ENCODE results near the gene ZNHIT1.
"Not testable (repeated sequence)": the region's sequence is repeated elsewhere in the genome, so short reads cannot be mapped to it uniquely, and the experiment has no call there.

The ZNHIT1 gene

DNA sequence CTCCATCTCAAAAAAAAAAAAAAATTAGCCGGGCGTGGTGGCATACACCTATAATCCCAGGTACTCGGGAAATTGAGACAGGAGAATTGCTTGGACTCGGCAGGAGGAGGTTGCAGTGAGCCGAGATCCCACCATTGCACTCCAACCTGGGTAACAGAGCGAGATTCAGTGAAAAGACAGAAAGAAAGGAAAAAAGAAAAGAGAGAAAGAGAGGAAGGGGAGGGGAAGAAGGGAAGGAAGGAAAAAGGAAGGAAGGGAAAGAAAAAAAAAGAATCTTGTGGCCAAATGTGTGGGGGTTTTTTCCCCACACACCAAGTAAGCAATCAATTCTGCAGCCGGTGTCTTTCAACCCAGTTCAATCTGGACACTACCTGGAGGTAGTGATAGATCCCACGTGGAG lies 28.9 kb upstream of the ZNHIT1 start:
- no peak for DNase-seq

DNA sequence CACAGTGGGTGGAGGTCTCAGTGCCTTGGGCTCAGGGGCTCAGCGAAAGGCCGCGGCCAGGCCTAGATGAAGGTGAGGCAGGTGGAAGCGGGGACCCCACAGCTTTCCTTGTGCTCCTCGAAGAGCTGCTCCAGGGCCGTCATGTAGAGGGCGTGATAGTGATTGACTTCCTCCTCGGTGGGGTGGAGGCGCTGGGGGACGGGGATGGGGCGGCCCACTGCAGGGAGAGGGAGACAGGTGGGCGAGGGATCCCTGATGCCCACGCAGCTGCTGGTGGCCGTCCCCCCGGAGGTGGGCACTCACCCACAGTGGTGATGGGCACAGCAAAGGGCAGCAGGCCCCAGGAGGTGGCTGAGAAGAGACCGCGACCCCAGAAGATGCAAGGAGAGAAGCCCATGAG lies 22.1 kb upstream of the ZNHIT1 start:
- no peak for DNase-seq

- DNase-seq = no peak
Measured at GRCh38 chr7:101197991-101198390, 20.0 kb upstream of the ZNHIT1 start.

DNA sequence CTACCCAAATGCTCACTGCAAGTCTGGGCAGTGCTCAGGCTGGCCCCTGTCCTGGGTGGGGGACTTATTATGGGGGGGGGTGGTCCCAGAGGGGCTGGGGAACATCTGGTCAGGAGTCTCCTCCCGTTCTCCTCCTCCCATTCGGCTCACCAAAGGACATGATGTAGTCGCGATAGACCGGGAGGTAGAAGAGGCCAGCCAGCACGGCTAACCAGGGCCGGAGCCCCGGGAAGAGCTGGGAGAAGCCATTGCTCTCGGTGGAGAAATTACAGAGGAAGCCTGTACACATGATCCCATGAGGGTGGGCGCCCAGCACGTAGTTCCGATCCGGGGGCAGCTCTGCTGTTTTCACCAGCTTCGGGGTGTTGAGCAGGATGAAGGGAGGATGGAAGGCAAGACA lies 19.5 kb upstream of the ZNHIT1 start:
- no peak for DNase-seq

DNA sequence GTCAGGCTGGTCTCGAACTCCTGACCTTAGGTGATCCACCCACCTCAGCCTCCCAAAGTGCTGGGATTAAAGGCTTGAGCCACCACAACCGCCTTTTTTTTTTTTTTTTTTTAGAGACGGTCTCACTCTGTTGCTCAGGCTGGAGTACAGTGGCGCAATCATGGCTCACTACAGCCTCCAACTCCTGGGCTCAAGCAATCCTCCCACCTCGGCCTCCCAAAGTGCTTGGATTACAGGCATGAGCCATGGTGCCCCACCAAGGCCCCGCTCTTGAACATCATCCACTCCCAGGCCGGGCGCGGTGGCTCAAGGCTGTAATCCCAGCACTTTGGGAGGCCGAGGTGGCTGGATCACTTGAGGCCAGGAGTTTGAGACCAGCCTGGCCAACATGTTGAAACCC lies 18.4 kb upstream of the ZNHIT1 start:
- DNase-seq = not testable (repeated sequence)

GRCh38 chr7:101200504-101200861 lies 17.5 kb upstream of the ZNHIT1 start:
- DNase-seq = no peak

- no peak for DNase-seq
Measured at GRCh38 chr7:101200862-101201599, 16.9 kb upstream of the ZNHIT1 start, which contains the start of gene MOGAT3. Gene MOGAT3, minus strand, starts transcription at chr7:101201036. Its CDS starts 182 bp downstream, at chr7:101200854.

DNA sequence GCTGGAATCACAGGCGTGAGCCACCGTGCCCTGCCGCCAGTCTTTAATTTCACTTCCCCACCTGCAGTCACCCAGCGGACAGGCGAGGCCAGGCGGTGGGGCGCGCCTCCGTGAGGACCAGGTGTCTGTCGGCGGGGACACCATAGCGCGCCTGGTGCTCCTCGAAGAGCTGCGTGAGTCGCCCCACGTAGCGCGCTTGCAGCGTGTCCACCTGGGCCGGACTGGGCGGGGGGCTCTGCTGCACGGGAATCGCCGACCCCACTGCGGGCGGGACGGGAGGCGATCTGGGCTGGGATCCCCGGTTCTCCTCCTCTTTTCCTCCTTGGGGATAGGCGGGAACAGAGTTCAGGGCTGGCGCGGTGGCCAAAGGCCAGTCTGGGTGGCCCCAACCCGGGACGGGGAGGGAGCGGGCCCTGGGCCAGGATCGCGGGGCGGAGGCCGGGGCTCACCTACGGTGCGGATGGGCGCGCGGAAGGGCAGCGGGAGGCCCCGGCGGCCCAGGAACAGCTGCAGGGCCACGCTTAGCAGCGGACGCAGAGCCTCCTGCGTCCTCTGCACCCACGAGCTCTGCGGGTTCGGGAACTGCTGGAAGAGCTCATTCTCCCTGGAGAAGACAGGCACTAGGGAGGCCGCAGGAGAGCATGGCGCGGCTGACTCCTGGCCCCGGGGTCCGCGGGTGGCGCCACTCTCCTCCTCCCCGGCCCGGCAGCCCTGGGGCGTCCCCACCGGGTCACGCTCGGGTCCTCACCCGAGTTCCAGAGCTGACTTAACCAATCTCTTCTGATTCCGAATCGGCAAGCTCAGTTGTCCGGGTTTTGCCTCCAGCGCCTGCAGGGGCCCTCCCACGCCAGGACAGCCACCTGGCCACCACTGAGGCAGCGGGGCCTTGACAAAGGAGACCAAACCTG lies 16.0 kb upstream of the ZNHIT1 start:
- no peak for DNase-seq

DNA sequence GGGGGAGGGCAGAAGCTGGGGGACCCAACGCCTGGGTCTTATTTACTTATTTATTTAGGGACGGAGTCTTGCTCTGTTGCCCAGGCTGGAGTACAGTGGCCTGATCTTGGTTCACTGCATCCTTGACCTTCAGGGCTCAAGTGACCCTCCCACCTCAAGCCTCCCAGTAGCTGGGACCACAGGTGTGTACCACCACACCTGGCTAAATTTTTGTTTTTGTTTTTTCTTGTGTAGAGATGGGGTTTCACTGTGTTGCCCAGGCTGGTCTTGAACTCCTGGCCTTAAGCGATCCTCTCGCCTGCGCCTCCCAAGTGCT lies 15.4 kb upstream of the ZNHIT1 start:
- DNase-seq = no peak

GRCh38 chr7:101203740-101204738 lies 13.9 kb upstream of the ZNHIT1 start:
- not testable (repeated sequence) for DNase-seq

DNA sequence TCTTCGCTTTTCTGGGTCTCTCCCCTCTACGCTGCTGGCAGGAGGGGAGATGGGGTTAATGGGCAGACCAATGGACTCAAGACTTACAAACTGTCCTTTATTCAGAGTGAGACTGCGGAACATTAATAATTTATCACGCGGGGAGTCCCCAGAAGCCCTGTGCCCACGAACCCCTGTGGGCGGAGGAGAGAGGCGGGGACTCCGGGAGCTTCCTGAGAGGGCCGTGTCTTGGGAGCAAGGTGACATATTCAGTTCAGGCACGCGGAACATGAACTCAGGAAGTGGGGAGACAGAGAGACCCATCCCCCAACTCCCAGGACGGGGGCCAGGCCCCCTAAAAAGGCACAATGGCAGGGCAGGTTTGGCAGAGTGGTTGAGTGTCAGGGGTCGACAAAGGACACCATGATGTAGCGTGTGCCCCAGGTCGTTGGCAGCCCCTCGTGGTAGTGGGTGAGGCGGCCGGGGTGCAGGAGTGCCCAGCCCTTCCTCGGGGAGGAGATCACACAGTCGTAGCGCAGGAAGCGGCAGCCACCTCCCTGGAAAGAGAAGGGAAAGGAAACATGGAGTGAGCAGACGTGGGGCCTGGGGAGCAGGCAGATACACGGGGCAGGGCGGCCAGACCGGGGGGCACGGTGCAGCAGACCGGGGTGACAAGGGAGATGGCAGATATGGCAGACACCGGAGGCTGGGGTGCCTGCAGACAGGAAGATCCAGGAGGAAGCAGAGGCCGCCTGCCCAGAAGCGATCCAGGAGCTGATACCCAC lies 11.9 kb upstream of the ZNHIT1 start:
- no peak for DNase-seq

- DNase-seq = no peak
Measured at GRCh38 chr7:101206665-101207042, 11.3 kb upstream of the ZNHIT1 start.

DNA sequence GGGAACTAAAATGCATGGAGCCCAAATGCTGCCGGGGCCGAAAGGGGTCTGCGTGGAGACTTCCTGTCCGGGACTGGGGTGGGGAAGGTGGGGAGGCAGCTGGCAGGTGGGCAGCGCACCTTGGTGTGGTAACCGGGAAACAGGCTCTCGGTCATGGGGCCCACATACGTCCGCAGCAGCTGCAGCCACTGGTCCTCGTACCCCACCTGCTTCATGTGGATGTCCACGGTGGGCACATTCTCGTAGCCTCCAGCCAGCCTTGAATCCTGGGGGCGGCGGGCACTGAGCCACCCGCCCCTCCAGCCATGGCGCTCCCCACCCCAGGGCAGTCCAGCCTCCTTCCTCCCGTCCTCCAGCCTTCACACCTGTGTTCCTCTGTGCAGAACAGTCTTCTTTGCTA lies 10.5 kb upstream of the ZNHIT1 start:
- no peak for DNase-seq

- DNase-seq = no peak
Measured at GRCh38 chr7:101208794-101209193, 9.2 kb upstream of the ZNHIT1 start.

DNA sequence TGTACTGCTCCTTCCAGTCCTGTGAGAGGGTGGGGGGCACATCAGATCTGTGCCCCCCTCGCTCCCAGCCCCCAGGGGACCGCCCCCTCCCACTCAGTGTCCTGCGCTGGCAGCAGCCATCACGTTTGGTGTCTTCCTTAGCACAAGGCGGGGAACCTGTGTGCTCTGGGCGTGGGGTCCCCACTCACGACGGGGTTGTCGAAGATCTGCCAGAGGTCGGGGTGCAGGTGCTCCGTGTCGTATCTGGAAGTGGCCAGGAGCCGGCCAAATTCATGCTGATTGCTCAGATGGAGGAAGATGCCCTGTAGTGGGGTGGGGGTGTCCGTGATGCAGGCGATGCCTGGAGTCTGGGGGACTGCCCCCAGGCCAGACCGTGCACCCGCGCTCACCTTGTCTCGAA lies 7.8 kb upstream of the ZNHIT1 start:
- DNase-seq = no peak

GRCh38 chr7:101211501-101211900 lies 6.5 kb upstream of the ZNHIT1 start:
- DNase-seq = no peak

GRCh38 chr7:101212014-101212413 lies 6.0 kb upstream of the ZNHIT1 start:
- DNase-seq = no peak

DNA sequence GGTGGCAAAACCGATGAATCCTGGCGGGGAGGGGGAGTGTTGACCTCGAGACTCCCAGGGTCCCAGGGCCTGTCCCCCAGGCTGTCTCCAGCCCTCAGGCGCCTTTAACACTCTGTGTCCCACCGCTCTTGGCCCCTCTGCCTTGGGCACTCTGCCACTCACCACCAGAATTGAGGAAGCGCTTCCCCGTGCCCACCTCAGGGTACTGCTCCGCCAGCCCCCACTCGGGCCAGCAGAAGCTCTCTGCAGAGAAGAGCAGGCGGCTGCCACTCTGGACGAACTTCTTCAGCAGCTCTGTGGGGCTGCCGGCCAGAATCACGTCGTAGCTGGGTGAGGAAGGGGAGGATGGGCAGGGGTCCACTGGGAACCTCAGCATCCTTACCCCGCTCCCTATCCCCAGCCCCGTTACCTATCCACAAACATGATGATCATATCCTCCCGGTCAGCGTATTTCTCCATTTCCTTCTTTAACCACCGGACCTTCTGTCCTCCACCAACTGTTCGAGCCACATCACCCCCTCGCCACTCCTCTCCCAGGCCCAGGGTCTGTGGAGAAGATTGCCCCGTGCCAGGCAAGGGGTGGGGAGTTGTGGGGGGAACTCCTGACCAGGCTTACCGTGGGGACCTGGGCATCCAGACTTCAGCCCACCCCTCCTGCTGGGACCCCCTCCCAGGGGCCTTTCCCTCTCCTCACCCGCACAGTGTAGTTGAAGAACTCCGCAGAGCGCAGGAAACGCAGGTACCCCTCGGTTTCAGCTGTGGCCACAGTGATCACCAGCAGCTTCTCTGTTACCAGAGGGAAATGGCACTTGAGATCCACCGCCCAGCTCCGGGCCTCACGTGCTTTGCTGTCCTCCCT lies 1.7 kb upstream of the ZNHIT1 start:
- DNase-seq = no peak

DNA sequence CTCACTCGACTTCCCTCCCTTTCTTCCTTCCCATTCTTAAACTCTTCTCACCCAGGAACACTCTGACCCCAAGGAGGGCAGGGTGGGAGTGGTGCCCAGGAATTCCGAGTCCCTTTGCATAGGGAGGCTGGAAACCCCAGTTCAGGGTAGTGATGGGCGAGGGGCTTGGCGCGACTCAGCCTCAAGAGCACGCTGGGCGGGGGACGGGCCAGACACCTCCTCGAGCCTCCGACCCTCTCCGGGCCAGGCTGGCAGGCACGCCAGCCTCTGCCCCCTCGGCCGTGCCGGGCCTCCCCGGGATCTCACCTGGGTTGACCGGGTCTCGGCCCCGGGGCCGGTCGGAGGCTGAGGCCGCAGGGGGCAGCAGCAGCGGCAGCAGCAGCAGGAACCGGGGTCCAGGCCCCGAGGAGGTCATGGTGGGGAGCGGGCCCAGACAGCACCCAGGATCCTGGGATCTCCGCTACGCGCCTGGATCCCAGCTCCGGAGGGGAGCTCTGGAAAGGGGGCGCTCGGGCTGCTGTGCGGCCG lies 1.0 kb upstream of the ZNHIT1 start:
- no peak for DNase-seq

DNA sequence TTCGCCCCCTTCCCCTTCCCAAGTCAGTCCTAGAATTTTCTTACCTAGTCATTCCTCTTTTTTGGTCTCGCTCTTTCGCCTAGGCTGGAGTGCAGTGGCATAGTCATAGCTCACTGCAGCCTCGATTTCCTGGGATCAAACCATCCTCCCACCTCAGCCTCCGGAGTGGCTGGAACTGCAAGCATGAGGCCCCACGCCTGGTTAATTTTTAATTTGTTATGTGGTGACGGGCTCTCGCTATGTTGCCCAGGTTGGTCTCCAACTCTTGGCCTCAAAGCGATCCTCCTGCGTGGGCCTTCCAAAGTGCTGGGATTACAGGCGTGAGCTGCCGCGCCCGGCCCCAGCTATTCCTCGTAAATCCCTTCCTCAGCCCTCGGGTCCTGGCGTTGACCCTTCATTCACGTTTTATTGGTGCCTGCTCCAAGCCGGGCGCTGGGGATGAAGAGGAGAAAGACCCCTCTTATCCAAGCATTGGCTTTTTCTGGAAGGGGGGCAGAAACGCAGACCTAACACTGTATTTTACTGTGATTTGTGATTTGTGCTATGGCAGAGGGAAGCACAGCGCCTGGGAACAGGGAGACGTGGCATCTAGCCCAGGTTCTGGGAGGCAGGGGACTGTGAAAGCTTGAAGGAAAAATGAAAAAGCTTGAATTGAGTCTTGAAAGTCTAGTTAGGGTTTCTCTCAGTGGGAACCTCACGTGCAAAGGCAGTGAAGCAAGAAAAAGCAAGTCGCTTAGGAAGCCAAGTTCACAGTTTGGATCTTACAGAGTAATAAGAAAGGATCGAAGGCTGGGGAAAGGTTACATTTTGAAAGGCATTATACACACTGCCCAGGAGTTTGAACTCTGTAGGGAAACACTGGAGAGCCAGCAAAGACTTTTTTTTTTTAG lies 516 bp downstream of the ZNHIT1 start:
- no peak for DNase-seq

All from cortex of kidney (tissue), 1 donor.